Measurements from ENCODE around the gene ERGIC1.
"Not testable (repeated sequence)": the region's sequence is repeated elsewhere in the genome, so short reads cannot be mapped to it uniquely, and the experiment has no call there.

The ERGIC1 gene

DNA sequence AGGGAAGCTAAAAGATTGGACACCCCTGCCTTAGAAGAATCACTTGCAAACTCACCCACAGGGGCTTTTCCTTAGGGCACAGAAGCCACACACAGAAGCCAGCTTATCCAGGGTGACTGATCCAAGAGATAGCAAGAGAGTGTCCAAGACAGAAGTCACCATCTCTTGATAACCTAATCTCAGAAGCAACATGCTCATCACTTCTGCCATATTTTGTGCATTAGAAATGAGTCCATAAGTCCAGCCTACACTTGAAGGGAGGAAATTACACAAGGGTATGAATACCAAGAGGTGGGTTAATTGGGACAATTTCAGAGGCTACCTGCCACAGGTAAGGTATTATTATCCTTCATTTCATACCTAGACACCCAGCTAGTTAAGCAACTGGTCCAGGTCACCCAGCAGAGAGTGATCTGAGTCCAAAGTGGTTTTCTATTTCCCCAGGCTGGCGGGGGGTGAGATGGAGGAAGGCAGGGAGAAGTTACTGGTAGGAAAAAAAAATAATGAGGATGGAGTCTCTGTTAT, 3.7 kb upstream of the ERGIC1 start:
- no peak for DNase-seq

- DNase-seq = no peak
Observed at GRCh38 chr5:172830876-172831662, 3.0 kb upstream of the ERGIC1 start.

- DNase-seq = no peak
Observed at GRCh38 chr5:172832383-172833315, 1.4 kb upstream of the ERGIC1 start.

DNA sequence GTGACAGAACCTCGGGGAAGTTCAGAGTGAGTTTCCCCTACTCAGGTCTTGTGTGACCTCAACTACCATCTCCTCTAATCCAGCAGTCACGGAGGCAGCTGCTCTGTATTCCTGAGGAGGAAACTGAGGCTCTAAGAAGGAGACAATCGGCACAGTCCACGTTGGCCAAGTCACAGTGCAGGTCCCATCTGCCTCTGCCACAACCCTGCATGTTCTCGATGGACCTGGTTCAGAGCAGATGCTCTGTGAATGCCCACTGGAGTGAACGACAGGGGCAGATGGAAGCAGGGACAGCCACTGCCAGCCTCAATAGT, 722 bp upstream of the ERGIC1 start:
- DNase-seq = no peak

DNA sequence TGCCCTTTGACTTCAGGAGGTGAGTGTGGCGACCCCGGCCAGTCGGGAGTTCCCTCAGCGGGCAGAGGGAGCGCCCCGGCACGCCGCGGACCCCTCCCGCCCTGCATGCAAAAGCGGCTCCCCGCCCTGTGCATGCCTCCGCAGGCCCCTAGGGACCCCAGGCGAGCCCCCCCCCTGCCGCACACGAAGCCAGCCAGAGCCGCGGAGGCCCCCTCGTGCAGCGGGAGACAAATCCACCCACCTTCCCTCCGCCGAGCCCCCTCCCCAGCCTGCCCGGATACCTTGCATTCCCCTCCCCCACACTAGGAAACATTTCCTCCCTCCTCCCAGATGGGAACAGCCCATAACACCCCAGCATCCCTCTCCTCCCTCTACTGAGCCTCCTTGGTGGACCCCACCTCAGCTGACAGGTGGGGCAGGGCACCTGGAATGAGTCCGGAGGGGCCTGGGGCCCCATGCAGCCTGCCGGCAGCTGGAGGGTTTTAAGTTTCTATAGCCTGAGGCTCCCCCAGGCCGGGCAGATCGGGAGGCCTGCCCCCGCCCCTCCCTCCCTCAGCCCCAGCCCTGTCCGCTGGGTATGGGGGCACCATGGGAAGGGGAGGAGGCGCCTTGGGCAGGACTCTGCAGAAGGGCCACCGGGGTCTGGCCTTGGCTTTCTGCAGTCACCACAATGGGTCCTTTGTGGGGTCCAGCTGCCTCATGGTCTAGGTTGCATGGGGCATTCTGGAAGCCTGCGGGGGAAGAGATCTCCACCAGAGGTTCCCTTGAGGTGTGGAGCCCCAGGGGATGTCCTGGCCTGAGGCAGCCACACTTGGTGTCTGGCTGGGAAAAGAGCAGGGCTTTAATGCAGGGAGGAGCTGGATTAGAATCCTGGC, 601 bp downstream of the ERGIC1 start:
- no peak for DNase-seq

- DNase-seq = no peak
Observed at GRCh38 chr5:172835290-172835993, 1.4 kb downstream of the ERGIC1 start.

GRCh38 chr5:172835994-172836356, 1.9 kb downstream of the ERGIC1 start:
- DNase-seq = no peak

- DNase-seq = no peak
Observed at GRCh38 chr5:172837640-172838039, 3.6 kb downstream of the ERGIC1 start.

- no peak for DNase-seq
Observed at GRCh38 chr5:172838151-172838875, 4.3 kb downstream of the ERGIC1 start.

DNA sequence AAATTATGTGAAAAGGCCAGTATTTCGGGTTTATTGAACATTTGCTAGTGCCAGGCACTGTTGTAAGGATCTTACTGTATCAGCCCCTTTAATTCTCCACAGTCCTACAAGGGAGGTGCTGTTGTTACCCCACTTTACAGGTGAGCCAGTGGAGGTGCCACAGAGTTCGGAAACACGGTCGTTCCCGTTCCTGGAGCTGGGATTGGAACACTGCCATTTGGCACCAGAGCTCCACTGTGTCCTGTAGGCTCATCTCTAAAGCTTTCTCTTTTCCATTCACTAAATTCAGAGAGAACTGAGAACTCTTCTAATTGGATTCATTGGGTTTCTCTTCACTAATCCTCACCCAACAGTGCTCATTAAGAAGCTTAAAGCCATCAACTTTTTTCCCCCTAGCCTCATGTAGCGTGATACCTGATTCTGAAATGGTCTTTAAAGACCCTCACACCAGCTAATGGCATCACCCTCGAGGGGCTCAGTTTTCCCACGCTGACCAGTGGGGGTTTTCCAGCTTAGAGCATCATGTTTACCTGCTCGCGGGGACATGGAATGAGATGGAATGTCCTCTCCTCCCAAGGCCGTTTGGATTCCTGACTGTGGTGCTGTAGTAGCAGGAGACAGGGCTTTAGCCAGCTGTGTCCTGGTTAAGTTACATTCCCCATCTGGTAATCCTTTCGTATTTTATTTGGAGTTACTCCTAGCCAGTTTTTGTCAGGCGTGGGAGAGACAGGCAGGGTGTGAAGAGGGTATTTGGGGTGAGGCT, 5.8 kb downstream of the ERGIC1 start:
- DNase-seq = no peak

GRCh38 chr5:172840432-172841154, 6.5 kb downstream of the ERGIC1 start:
- DNase-seq = no peak

GRCh38 chr5:172841256-172841655, 7.2 kb downstream of the ERGIC1 start:
- DNase-seq = no peak

DNA sequence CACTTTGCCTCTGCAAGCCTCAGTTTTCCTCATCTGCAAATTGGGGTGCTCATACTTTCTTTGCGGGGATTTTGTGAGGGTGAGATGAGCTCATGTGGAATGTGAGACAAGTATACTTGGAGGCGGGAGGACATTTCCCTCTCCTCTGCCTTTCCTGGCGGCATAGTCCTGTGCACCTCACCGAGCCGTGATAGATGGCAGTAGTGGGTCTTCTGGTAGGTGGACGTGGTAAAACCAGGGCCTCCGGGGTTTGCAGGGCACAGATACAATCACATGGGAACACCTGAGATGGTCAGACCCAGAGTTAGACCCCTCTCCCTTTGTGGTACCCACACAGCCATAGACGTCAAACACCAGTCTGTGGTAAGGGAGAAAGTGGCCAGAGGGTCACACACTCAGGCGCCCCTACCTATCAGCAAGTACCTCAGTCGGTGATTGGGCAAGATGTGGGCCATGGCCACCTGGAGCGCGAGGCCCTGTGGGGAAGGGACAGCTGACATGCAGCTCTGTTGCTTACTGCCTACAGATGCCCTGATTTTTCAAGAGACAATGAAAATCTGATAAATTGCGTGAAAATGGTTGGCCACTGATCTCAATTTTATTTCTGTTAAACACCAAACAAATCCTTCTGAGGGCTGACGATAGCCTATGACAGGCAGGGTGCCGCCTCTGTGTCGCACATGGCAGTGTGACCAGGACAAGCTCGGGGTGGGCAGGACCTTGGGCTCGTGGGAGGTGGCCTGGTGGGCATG, 9.9 kb downstream of the ERGIC1 start:
- no peak for DNase-seq

DNA sequence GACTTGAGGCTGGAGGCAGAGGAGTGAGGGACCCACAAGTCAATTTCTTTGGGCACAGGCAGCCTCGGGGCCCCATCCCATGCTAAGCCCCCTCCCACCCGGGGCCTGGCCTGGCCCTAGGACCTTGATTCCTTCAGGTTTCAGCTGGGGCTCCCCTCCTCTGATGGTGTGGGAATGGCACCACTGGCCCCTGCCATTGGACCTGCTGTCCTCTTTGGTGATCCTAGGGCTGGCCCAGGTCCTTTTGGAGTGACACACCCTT, 10.5 kb downstream of the ERGIC1 start:
- no peak for DNase-seq

GRCh38 chr5:172845154-172845553, 11.1 kb downstream of the ERGIC1 start:
- no peak for DNase-seq

DNA sequence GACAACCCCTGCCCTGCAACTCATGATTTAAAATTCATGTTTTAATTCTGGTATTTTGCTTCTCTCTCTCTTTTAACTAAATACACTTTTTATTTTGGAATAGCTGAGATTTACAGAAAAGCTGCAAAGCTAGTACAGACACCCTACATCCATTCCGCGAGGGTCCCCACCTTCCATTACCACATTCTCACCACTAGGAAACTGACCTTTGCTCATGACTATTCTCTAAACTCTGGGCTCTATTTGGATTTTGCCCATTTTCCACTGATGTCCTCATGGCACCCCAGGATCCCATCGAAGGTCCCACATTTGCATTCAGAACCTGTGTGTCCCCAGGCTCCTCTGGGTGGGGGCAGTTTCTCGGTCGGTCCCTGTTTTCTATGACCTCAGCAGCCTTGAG, 11.5 kb downstream of the ERGIC1 start:
- no peak for DNase-seq

DNA sequence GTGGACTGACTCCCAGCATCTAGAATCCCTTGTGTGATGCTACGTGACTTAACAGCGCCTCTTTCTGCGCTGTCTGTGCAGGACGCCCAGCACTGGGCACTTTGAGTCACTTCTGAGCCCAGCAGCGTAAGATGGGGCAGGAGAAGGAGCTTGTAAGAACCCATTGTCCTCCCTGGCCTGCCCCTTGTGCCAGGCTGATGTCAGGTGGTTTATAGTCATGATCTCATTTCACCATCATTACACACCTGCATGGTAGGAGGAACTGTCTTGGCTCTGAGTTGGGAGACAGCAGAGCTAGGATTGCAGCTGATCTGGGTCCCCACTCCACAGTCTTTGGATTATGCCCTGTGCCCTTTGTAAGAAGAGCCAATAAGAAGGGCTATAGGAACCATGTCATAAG, 12.2 kb downstream of the ERGIC1 start:
- no peak for DNase-seq

DNA sequence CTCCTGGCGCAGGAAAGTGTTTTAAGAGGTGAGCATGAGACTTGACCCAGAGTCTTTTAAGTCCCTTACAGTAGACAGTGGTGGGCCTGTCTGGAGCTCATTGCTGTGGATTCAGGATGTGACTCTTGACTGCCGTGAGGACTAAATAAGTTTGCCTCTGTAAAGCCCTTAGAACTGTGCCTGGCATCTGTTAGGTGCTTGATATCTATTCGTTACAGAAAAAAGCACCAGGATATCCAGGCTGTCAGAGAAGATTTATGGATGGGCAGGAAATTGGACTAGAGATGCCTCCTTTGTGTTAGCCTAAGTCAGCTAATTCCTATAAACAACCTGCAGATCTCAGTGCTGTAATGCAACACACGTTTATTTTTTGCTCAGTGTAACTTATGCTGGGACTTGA, 12.6 kb downstream of the ERGIC1 start:
- no peak for DNase-seq

DNA sequence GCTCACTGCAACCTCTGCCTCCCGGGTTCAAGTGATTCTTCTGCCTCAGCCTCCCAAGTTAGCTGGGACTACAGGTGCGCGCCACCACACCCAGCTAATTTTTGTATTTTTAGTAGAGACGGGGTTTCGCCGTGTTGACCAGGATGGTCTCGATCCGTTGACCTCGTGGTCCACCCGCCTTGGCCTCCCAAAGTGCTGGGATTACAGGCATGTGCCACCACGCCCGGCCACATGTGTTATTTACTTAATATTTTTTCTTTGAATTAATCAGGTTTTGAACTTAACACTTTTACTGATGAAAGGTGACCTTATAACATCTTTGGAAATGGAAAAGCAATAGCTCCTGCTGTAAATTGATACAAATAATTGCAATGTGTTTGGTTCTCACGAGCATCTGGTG, 13.5 kb downstream of the ERGIC1 start:
- not testable (repeated sequence) for DNase-seq

GRCh38 chr5:172848419-172848818, 14.4 kb downstream of the ERGIC1 start:
- no peak for DNase-seq

Measured in effector CD4-positive, alpha-beta T cell (primary cell).